Muscle of back (tissue), 11 donors: Measurements from ENCODE around the gene COG6. TPM values are rescaled to one million over a fixed set of nuclear protein-coding genes. Genes with fewer than 3 reads are reported as not detected.

Experiments used
- DNase-seq, 3 donors: peaks; one replicate each; pipeline versions ENCODE4 v3.0.0 to v3.0.0-alpha.2; 2013
- polyA plus RNA-seq, 10 donors: library from polyadenylated mRNA; unstranded; fragments of 120-200 nt; gene quantifications; one replicate each; pipeline ENCODE4 v1.2.1, GENCODE V29; 2013; ENCODE audit not compliant: insufficient read length in 10 of 10

The COG6 gene
- polyA plus RNA-seq, 10 donors = 16.3 to 21.5 (median 19.3) TPM

- DNase-seq = no peak
Observed at GRCh38 chr13:39767791-39768517, 112.5 kb downstream of the COG6 start.

DNA sequence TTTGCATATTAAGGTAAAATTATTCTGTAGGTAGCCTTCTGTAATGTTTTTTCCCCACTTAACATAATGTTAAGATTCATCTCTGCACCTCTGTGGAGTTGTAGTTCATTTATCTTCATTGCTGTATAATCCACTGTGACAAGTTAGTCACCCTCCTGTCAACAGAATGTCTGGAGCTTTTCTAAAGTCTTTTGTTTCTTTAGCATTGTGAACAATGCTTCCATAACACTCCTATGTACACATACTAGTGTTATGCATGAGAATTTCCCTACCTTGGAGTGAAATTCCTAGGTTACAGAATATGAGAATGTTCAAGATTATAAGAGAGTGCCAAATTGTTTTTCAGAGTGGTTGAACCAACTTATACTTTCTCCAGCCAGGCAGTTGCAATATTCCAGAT lies 113.5 kb downstream of the COG6 start:
- no peak for DNase-seq

DNA sequence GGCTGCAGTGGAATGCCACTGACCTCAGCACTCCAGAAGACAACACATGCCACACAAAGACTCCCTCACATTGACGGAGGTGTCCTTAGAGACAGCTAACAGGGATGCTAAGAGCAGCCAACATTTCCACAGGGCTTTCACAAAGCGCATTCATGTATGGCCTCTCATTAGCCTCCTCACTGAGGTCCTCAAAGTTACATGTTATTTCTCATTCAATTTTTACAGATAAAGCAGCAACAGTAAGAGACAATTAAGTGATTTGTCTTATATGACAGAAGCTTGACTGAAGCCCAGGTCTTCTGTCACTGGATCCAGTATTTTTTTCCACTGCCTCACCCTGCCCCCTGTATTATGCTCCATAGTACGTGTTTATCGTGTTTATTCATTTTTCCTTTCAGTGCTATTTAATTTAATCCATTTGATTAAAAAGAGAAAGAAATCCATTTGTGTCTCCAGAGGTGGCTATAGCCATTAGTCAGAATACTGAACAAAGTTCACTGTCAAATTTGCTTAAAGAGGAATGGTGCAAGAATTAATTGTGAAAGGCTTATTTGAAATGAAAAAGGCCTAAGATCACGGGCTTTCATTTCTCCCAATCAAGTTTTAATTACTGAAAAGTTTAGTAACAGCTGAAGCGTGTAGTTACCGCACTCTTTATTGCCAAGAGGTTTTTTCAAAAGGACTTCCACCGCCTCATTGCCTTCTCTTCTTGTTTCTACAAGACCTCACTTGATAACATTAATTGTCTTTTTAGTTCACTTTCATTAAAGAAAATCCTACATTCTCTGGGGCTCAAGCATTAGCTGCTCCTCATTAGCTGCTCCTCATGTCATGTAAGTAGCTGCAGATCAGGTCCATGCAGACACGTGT lies 115.0 kb downstream of the COG6 start:
- DNase-seq = no peak

DNA sequence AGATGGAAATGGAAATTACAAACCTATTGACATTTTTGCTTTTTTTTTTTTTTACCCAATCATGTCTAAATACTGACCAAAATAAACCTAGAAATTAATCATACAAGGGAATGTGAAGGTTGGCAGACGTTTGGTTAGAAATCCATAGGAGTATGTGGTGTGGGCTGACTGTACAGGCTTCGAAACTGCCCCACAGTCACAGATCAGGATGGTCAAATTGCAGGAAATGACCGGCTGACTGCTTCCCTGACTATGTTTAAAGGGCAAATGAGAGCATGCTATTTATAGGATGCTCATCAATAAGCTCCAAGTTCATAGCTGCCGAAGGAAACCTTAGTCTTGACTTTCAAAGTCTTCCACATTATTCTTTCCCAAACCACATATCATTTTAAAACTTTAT lies 118.4 kb downstream of the COG6 start:
- no peak for DNase-seq

- DNase-seq = peak in 1 of 3 donors; percentile 75
Observed at GRCh38 chr13:39776439-39776838, 121.0 kb downstream of the COG6 start.

GRCh38 chr13:39777021-39777420 lies 121.6 kb downstream of the COG6 start:
- DNase-seq = no peak

DNA sequence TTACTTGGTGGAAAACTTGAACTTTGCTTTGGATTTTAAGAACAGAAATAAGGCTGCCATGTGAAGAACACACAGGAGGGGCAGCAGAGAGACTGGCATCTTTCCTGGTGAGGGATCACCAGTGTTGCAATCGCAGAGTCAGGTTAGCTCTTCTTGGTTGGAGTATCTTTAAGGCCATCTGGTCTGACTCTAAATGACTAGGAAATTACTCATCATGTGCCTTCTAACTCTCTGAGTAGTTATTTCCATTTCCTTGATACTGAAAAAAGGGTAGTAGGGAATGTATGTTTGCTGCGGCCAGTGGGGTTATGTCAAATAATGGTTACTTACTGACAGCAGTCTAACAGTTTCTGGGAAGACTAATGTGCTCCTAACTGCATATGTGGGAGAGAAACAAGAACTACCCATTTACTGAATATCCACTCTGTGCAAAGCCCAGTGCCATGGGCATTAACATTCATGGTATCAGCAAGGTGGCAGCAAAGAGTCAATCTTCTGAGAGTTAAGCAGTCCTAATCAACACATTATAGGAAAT lies 122.1 kb downstream of the COG6 start:
- DNase-seq = peak in 1 of 3 donors; percentile 80

GRCh38 chr13:39779337-39780265 lies 124.1 kb downstream of the COG6 start:
- no peak for DNase-seq

DNA sequence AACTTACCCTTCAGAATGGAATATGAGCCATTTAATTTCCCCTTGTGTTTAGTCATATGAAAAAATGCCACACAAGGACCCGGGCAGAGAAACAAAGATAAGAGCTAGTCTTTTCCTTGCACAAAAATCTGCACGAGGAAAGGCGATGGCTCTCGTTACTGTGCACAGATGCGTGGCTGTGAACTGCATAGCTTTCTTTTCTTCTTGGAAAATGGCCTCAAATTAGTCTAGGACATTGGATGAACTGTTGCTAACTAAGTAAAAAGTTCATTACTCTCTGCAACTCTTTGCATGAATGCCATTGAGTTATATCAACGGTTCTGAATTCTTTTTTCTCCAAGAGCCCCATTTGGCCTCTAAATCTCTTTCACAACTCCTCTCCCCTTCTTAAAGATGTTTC lies 125.2 kb downstream of the COG6 start:
- DNase-seq = no peak

DNA sequence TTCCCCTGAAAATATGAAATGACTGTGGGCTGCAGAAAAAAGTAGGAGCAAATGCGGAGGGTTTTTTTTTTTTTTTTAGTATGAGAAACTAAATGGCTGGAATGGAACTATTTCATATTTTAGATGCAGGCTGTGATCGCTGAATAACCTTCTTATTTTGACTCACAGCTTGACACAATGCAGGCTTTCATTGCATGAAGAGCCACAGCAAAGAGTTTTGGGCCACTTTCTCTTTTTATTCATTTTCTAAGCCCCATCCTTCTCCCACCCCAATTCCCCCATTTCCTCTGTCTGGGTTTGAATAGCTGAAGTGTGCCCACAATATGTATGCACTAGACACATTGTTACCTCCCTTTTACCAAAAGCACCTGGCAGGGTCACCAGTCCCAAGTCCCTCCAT lies 125.9 kb downstream of the COG6 start:
- no peak for DNase-seq

GRCh38 chr13:39783051-39783450 lies 127.6 kb downstream of the COG6 start:
- DNase-seq = no peak

DNA sequence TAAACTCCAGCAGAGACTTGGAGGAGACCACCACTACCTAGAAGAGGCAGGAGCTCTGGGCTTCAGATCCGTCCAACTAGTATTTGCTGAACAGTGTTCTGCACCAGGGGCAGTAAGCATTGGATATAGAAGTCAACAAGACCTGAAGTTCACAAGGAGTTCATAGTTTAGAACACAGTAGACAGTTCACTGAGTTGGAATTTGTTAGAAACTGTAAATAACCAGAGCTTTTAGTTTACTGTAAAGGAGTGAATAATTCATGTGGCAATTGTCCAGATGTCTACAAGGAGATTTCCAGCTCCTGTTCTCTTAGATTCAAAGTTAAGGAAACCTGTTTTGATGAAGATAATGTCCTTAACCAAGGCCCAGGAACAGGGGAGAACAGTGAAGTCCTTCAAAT lies 128.9 kb downstream of the COG6 start:
- no peak for DNase-seq

- DNase-seq = no peak
Observed at GRCh38 chr13:39786091-39786490, 130.6 kb downstream of the COG6 start.

DNA sequence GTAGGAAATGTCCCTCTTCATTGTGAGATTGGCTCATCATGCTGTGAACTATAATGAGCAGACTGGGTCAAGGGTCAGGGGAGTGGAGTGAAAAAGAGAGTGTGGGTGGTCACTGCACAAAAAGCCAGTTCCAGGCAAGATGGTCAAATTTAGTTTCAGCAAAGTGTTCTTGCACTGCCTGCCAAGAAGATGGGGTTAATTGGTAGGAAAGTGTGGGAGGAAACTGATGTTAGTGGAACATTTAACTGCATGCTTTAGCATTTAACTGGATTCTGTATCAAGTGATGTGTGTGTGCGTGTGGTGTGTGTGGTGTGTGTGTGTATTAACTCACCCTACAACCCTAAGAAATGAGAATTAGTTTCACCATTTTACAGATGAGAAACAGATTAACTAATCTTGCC lies 131.6 kb downstream of the COG6 start:
- DNase-seq = peak in 2 of 3 donors; percentile 40 to 66

DNA sequence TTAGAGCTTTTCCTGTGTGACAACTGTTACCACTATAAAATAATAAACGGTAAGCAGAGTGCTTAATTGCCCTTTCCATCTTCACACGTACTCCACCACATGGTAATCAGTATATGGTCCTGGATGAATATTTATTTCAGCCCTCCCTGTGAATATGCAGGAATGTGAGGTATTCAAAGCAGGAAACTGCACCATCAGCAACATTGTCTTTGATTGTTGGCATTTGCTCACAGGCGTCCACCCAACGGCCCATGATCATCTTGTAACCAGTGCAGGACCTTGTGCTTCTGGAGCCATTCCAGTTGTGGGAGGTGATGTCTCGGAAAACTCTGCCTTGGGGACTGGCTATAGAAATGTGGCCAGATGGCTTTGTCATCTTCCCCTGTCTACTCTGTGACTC lies 132.6 kb downstream of the COG6 start:
- peak in 2 of 3 donors; percentile 21 to 41 for DNase-seq

DNA sequence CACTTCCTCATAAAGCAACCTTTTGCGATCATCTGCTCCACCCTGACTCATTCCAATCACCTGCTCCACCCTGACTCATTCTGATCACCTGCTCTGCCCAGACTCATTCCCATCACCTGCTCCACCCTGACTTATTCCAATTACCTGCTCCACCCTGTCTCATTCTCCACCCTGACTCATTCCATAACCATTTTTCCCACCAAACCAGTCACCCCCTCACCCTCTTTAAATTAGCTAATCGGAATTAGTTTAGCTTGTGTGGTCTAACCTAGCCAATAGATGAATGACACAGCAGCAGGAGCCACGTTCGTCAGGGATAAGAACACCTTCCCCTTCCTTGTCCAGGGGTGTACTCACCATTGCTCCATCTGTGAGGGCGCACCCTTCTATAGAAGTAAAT lies 134.0 kb downstream of the COG6 start:
- no peak for DNase-seq

Other genes starting within 250 kb of the COG6 start
- gene LHFPL6, start 52.5 kb upstream of the COG6 start, polyA plus RNA-seq = 10 to 100 TPM; 53.9 to 84.6 (median 68.7) TPM